Sigmoid colon (tissue), 7 donors: ENCODE results near the gene IGF2BP3. TPM values are rescaled to one million over a fixed set of nuclear protein-coding genes. Genes with fewer than 3 reads are reported as not detected.

ENCODE experiments used
- DNase-seq: peaks from one replicate; pipeline ENCODE4 v3.0.0-alpha.2; 2019
- H3K27ac ChIP-seq, 4 donors: fragments of 200-600 bp; sonication (generic); one replicate each; pipeline ENCODE4 v1.5.1; 2016 to 2019; ENCODE audit warnings: mild to moderate bottlenecking in 1 of 4
- H3K27me3 ChIP-seq, 3 donors: fragments of 200-600 bp; sonication (generic); one replicate each; pipeline ENCODE4 v1.5.1; 2019; ENCODE audit warnings: mild to moderate bottlenecking in 1 of 3
- H3K36me3 ChIP-seq, 4 donors: fragments of 200-600 bp; sonication (generic); one replicate each; pipeline ENCODE4 v1.5.1; 2016 to 2019
- H3K4me1 ChIP-seq, 4 donors: fragments of 200-600 bp; sonication (generic); one replicate each; pipeline ENCODE4 v1.5.1; 2017 to 2019
- H3K4me3 ChIP-seq, 4 donors: fragments of 200-600 bp; sonication (generic); one replicate each; pipeline ENCODE4 v1.5.1; 2017 to 2019; ENCODE audit warnings: mild to moderate bottlenecking in 2 of 4, moderate library complexity in 1 of 4
- H3K9me3 ChIP-seq, 4 donors: fragments of 200-600 bp in 3 of 4; sonication (generic) in 3 of 4; one replicate each; pipeline versions ENCODE4 v1.5.1 to v1.6.1; 2013 to 2019
- EP300 ChIP-seq, 4 donors: sonication (generic); formaldehyde crosslinking; IDR thresholded peaks; one replicate each; pipeline ENCODE4 v1.6.1; 2017; ENCODE audit warnings: antibody characterized with exemption in 4 of 4
- POLR2A ChIP-seq, 2 donors: fragments of 450-650 bp; IDR thresholded peaks; one replicate each; pipeline ENCODE4 v1.6.1; 2016; ENCODE audit warnings: antibody characterized with exemption in 2 of 2, mild to moderate bottlenecking in 2 of 2, moderate library complexity in 2 of 2
- POLR2AphosphoS5 ChIP-seq, 4 donors: sonication (generic); formaldehyde crosslinking; IDR thresholded peaks; one replicate each; pipeline ENCODE4 v1.6.1; 2017; ENCODE audit warnings: antibody characterized with exemption in 4 of 4
- WGBS, 2 donors: extraction: QIAGEN DNeasy Blood & Tissue Kit; methylation state at CpG; one replicate each; pipeline ENCODE4 v1.1.7; 2013; 5-methylcytosine and 5-hydroxymethylcytosine counted together
- intact Hi-C: fragments of 100-400 bp; cut with DNase I; formaldehyde crosslinking; loops from one replicate; pipeline ENCODE4 v1.15.1; 2023
- polyA plus RNA-seq, 3 donors: library from polyadenylated mRNA; stranded (reverse); fragments of 200-250 nt; gene quantifications; one replicate each; pipeline ENCODE4 v1.2.3, GENCODE V29; 2013
- total RNA-seq, 4 donors: library from RNA; depleted of rRNA; stranded (reverse); fragments of >200 nt; gene quantifications; one replicate each; pipeline ENCODE4 v1.1.0, GENCODE V29; 2016
- TF ChIP-seq, protein P1 (sequence below), 4 experiments: fragments of 450-650 bp in 3 of 4; fragments of 200-600 bp in 1 of 4; IDR thresholded peaks; one replicate each; pipeline ENCODE4 v1.5.1; 2016 to 2019; ENCODE audit warnings: antibody characterized with exemption in 4 of 4, mild to moderate bottlenecking in 3 of 4, moderate library complexity in 2 of 4
- donor health status: healthy with polysubstance abuse.
- donor health status: Bipolar disorder and iron deficiency.
- donor health status: healthy.

IGF2BP3 gene
- total and polyA plus RNA-seq, 7 donors, result under 0.01 to 1.9 (median 1.2) TPM; not detected in 2

DNA sequence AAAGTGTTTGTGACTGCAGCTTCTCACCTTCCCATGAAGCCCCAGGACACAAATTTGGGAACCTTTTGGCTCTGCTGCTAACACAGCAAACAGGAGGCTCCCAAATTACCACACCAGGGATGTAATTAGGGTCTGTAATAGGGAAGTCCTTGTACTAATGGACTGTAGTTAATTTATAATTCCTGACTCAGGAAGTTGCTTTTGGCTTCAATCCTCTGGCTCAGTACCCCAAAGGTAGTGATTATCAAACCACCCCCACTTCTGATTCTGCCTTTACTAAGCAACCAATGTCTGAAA, 174.9 kb downstream of the IGF2BP3 start:
- H3K27ac ChIP-seq, result no peak overlapping the region
- TF ChIP-seq POLR2A (IDR thresholded peaks at IDR 0.05) (no peak), POLR2AphosphoS5 (IDR thresholded peaks at IDR 0.05) (no peak), EP300 (IDR thresholded peaks at IDR 0.05) (no peak)
- TF ChIP-seq, protein P1, sequence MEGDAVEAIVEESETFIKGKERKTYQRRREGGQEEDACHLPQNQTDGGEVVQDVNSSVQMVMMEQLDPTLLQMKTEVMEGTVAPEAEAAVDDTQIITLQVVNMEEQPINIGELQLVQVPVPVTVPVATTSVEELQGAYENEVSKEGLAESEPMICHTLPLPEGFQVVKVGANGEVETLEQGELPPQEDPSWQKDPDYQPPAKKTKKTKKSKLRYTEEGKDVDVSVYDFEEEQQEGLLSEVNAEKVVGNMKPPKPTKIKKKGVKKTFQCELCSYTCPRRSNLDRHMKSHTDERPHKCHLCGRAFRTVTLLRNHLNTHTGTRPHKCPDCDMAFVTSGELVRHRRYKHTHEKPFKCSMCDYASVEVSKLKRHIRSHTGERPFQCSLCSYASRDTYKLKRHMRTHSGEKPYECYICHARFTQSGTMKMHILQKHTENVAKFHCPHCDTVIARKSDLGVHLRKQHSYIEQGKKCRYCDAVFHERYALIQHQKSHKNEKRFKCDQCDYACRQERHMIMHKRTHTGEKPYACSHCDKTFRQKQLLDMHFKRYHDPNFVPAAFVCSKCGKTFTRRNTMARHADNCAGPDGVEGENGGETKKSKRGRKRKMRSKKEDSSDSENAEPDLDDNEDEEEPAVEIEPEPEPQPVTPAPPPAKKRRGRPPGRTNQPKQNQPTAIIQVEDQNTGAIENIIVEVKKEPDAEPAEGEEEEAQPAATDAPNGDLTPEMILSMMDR (IDR thresholded peaks at IDR 0.05), result no peak
- intact Hi-C loops, result loop anchor here (5.0 to 10.0 kb wide), 3 partner anchors 188 to 389 kb away; partner anchors contain the start of genes FAM221A, KLHL7 and TRA2A
- H3K4me3 ChIP-seq, result no peak overlapping the region
- H3K4me1 ChIP-seq, result peaks cover 0 to 18% (median 14%) of the 10 kb centered on the region in 4 donors
- no peaks in the 10 kb centered on the region for H3K27me3 ChIP-seq
- no peaks in the 10 kb centered on the region for H3K36me3 ChIP-seq
- no peaks in the 10 kb centered on the region for H3K9me3 ChIP-seq
- DNase-seq, result no peak

- Histone ChIP-seq H3K4me1 (peaks cover 0 to 12% (median 8%) of the 10 kb centered on the region in 4 donors), H3K27ac (no peak overlapping the region), H3K4me3 (no peak overlapping the region), H3K9me3 (no peaks in the 10 kb centered on the region), H3K36me3 (no peaks in the 10 kb centered on the region), H3K27me3 (no peaks in the 10 kb centered on the region)
- intact Hi-C loops, result loop anchor here (5.0 to 10.0 kb wide), 3 partner anchors 187 to 390 kb away; partner anchors contain the start of genes FAM221A, KLHL7 and TRA2A
- WGBS, 2 donors, result 77 to 86% methylated on average over 6 of the region's 6 CpGs
- TF ChIP-seq EP300 (IDR thresholded peaks at IDR 0.05) (no peak), POLR2AphosphoS5 (IDR thresholded peaks at IDR 0.05) (no peak), POLR2A (IDR thresholded peaks at IDR 0.05) (no peak)
- TF ChIP-seq, protein P1 (IDR thresholded peaks at IDR 0.05), result no peak
- no peak for DNase-seq
These were observed 175.5 kb downstream of the IGF2BP3 start for GRCh38 chr7:23294549-23295400.

- WGBS, 2 donors, result 67 to 86% methylated on average over 12 of the region's 12 CpGs
- H3K27me3 ChIP-seq, result no peaks in the 10 kb centered on the region
- no peaks in the 10 kb centered on the region for H3K9me3 ChIP-seq
- no peak overlapping the region for H3K27ac ChIP-seq
- intact Hi-C loops, result loop anchor here (10.0 kb wide), 1 partner anchor 391 kb away; the partner anchor contains the start of gene FAM221A
- H3K4me1 ChIP-seq, result peaks cover 0 to 7% (median 4%) of the 10 kb centered on the region in 4 donors
- no peaks in the 10 kb centered on the region for H3K36me3 ChIP-seq
- DNase-seq, result no peak
- TF ChIP-seq EP300 (IDR thresholded peaks at IDR 0.05) (no peak), POLR2A (IDR thresholded peaks at IDR 0.05) (no peak), POLR2AphosphoS5 (IDR thresholded peaks at IDR 0.05) (no peak)
- TF ChIP-seq, protein P1 (IDR thresholded peaks at IDR 0.05), result no peak
- H3K4me3 ChIP-seq, result no peak overlapping the region
These were observed 176.7 kb downstream of the IGF2BP3 start for GRCh38 chr7:23293500-23294073.

- Histone ChIP-seq H3K4me1 (no peaks in the 10 kb centered on the region), H3K36me3 (no peaks in the 10 kb centered on the region), H3K27me3 (no peaks in the 10 kb centered on the region), H3K27ac (no peak overlapping the region), H3K9me3 (no peaks in the 10 kb centered on the region), H3K4me3 (no peak overlapping the region)
- DNase-seq, result no peak
- TF ChIP-seq POLR2AphosphoS5 (IDR thresholded peaks at IDR 0.05) (no peak), EP300 (IDR thresholded peaks at IDR 0.05) (no peak), POLR2A (IDR thresholded peaks at IDR 0.05) (no peak)
- TF ChIP-seq, protein P1 (IDR thresholded peaks at IDR 0.05), result no peak
- intact Hi-C loops, result loop anchor here (10.0 kb wide), 1 partner anchor 392 kb away; the partner anchor contains the start of gene FAM221A
- WGBS, 2 donors, result 92 to 94% methylated on average over 4 of the region's 4 CpGs
These were observed 177.7 kb downstream of the IGF2BP3 start for GRCh38 chr7:23292623-23293022.
